HepG2 (cell line): Measurements from ENCODE around the gene UST. TPM values are rescaled to one million over a fixed set of nuclear protein-coding genes. Genes with fewer than 3 reads are reported as not detected.

Experiments
- ATAC-seq: fragments of 200-7000 bp; cut with Tn5 transposase; 3 replicates; pipeline ENCODE4 v1.9.1; 2020; ENCODE audit warnings: mild to moderate bottlenecking, moderate library complexity
- BruUV-seq: library from RNA; stranded (reverse); fragments of 400-500 nt; replicated peaks from 2 replicates; lab custom pipeline; 2021; lab: Mats Ljungman, UMichigan
- CTCF ChIA-PET: fragments of 300-600 bp; formaldehyde crosslinking; extraction: SDS; loops from one replicate; lab custom pipeline; 2021; ENCODE audit warnings: low total read pairs, inconsistent platforms, low intra/inter-chr PET ratio; lab: Yijun Ruan, JAX
- POLR2A ChIA-PET: fragments of 350-600 bp; sonication (Branson Sonifier 250); formaldehyde crosslinking; loops from one replicate; lab custom pipeline; 2020; ENCODE audit warnings: antibody characterized with exemption, inconsistent platforms; lab: Yijun Ruan, JAX
- DNase-seq: peaks from one replicate; pipeline ENCODE4 v3.0.0-alpha.2; 2015; ENCODE audit warnings: low spot score
- FAIRE-seq: peaks from 3 replicates; lab custom pipeline; 2011; peaks lifted over from hg19 to GRCh38; lab: Jason Lieb, UNC
- H2AFZ ChIP-seq: one replicate; pipeline ENCODE4 v1.6.1; 2011; ENCODE audit warnings: low read length, inconsistent platforms
- H3K27ac ChIP-seq: fragments of 300-600 bp; 3 replicates; pipeline ENCODE4 v1.8.0; 2011; ENCODE audit warnings: mixed run types, mild to moderate bottlenecking, mixed read lengths, low read length, inconsistent platforms; ENCODE audit not compliant: insufficient read depth; ENCODE audit errors: extremely low read length
- H3K27me3 ChIP-seq, 2 experiments: fragments of 200-600 bp in 1 of 2; 2 replicates in 1 of 2; 3 replicates in 1 of 2; pipeline versions ENCODE4 v1.6.0 to v1.8.0; 2011; ENCODE audit warnings: low read length in 2 of 2, mild to moderate bottlenecking in 2 of 2, moderate library complexity in 2 of 2, inconsistent platforms in 1 of 2; ENCODE audit not compliant: insufficient read depth in 2 of 2, control insufficient read depth in 1 of 2
- H3K36me3 ChIP-seq, 2 experiments: fragments of 200-600 bp in 1 of 2; replicated peaks in 1 of 2; 2 replicates in 1 of 2; 3 replicates in 1 of 2; pipeline versions ENCODE4 v1.5.1 to v1.8.0; 2011; ENCODE audit warnings: low read length in 2 of 2, inconsistent platforms in 1 of 2; ENCODE audit not compliant: insufficient read depth in 2 of 2, control insufficient read depth in 1 of 2
- H3K4me1 ChIP-seq: 2 replicates; pipeline ENCODE4 v1.5.1; 2012; ENCODE audit warnings: low read length, inconsistent platforms; ENCODE audit not compliant: insufficient read depth
- H3K4me2 ChIP-seq: 2 replicates; pipeline ENCODE4 v1.6.0; 2011; ENCODE audit warnings: low read depth, low read length, inconsistent platforms
- H3K4me3 ChIP-seq, 3 experiments: fragments of 200-600 bp in 1 of 3; sonication (generic), shearing (Covaris generic) in 1 of 3; replicated peaks in 1 of 3; 2 replicates each; pipeline ENCODE4 v1.5.1; 2011 to 2016; ENCODE audit warnings: low read length in 3 of 3, inconsistent platforms in 2 of 3, low read depth in 2 of 3, mild to moderate bottlenecking in 2 of 3, control low read depth in 1 of 3, mixed read lengths in 1 of 3; ENCODE audit not compliant: insufficient read depth in 1 of 3
- H3K79me2 ChIP-seq: one replicate; pipeline ENCODE4 v1.6.1; 2011; ENCODE audit warnings: low read length, inconsistent platforms; ENCODE audit not compliant: insufficient read depth
- H3K9ac ChIP-seq: 2 replicates; pipeline ENCODE4 v1.6.0; 2011; ENCODE audit warnings: mild to moderate bottlenecking, low read depth, low read length, inconsistent platforms; ENCODE audit not compliant: insufficient read depth
- H3K9me3 ChIP-seq: 2 replicates; pipeline ENCODE4 v1.5.1; 2012; ENCODE audit warnings: mild to moderate bottlenecking, low read length
- H4K20me1 ChIP-seq: 2 replicates; pipeline ENCODE4 v1.6.0; 2011; ENCODE audit warnings: inconsistent platforms, mild to moderate bottlenecking, low read length, moderate library complexity; ENCODE audit not compliant: insufficient read depth
- ATF7 ChIP-seq, 2 experiments: fragments of 450-650 bp in 1 of 2; sonication (generic) in 1 of 2; formaldehyde crosslinking in 1 of 2; IDR thresholded peaks; 2 replicates each; pipeline versions ENCODE4 v1.4.0 to v1.6.1; 2016 to 2020; ENCODE audit warnings: antibody characterized with exemption in 1 of 2, mild to moderate bottlenecking in 1 of 2, missing genetic modification reagents in 1 of 2
- CREB1 ChIP-seq, 2 experiments: fragments of 450-650 bp in 1 of 2; IDR thresholded peaks; 2 replicates each; pipeline ENCODE4 v1.6.1; 2016 to 2017; ENCODE audit warnings: control low read depth in 1 of 2, mild to moderate bottlenecking in 1 of 2, missing compliant biosample characterization in 1 of 2, missing genetic modification characterization in 1 of 2
- FOSL1 ChIP-seq: sonication (generic); formaldehyde crosslinking; IDR thresholded peaks from 2 replicates; pipeline ENCODE4 v1.9.0; 2021; ENCODE audit warnings: missing genetic modification reagents, borderline replicate concordance
- HNRNPL ChIP-seq: fragments of 200-400 bp; formaldehyde crosslinking; IDR thresholded peaks from 2 replicates; pipeline ENCODE4 v1.6.1; 2017; ENCODE audit warnings: mild to moderate bottlenecking, low read depth, low read length
- MEIS2 ChIP-seq: sonication (generic); formaldehyde crosslinking; IDR thresholded peaks from 2 replicates; pipeline ENCODE4 v1.9.0; 2021; ENCODE audit warnings: mild to moderate bottlenecking, missing genetic modification reagents
- MLLT10 ChIP-seq: sonication (generic); formaldehyde crosslinking; IDR thresholded peaks from 2 replicates; pipeline ENCODE4 v1.4.0; 2020; ENCODE audit warnings: missing genetic modification reagents
- RFX5 ChIP-seq: IDR thresholded peaks from 2 replicates; pipeline ENCODE4 v1.6.1; 2011; ENCODE audit warnings: low read depth, low read length, improper control_type of control experiment
- SMAD1 ChIP-seq: sonication (generic); formaldehyde crosslinking; IDR thresholded peaks from 2 replicates; pipeline ENCODE4 v1.4.0; 2020; ENCODE audit warnings: missing genetic modification reagents, low read depth, mild to moderate bottlenecking, borderline replicate concordance
- SP4 ChIP-seq: sonication (generic); formaldehyde crosslinking; IDR thresholded peaks from 2 replicates; pipeline ENCODE4 v1.8.1; 2023; ENCODE audit warnings: mild to moderate bottlenecking, missing genetic modification reagents
- TBL1XR1 ChIP-seq: fragments of 150-350 bp; IDR thresholded peaks from 2 replicates; pipeline ENCODE4 v1.6.1; 2014; ENCODE audit warnings: borderline replicate concordance, low read length; ENCODE audit not compliant: partially characterized antibody
- ZNF205 ChIP-seq: IDR thresholded peaks from 2 replicates; pipeline ENCODE4 v1.6.1; 2018; ENCODE audit warnings: missing biosample characterization, missing genetic modification reagents
- ZNF333 ChIP-seq: sonication (generic); formaldehyde crosslinking; IDR thresholded peaks from 2 replicates; pipeline ENCODE4 v1.4.0; 2020; ENCODE audit warnings: mild to moderate bottlenecking, missing genetic modification reagents, borderline replicate concordance
- ZNF691 ChIP-seq: sonication (generic); formaldehyde crosslinking; IDR thresholded peaks from 2 replicates; pipeline ENCODE4 v1.4.0; 2020; ENCODE audit warnings: missing genetic modification reagents, low read depth, mild to moderate bottlenecking, borderline replicate concordance
- WGBS: methylation state at CpG from one replicate; pipeline ENCODE4 v1.1.6; 2017; ENCODE audit warnings: low lambda C conversion rate; 5-methylcytosine and 5-hydroxymethylcytosine counted together
- in situ Hi-C: cut with HindIII; loops from 2 replicates; pipeline ENCODE4 v1.10.0; 2017; ENCODE audit warnings: low pct_unique_long_range_greater_than_20kb; ENCODE audit not compliant: extremely low pct_ligation_motif_present
- intact Hi-C: fragments of 100-400 bp; cut with micrococcal nuclease; formaldehyde crosslinking; loops from one replicate; pipeline ENCODE4 v1.10.0; 2022; ENCODE audit not compliant: unreplicated experiment
- polyA plus RNA-seq, 8 experiments: library from polyadenylated mRNA; depleted of rRNA in 3 of 8; stranded (reverse) in 7 of 8; unstranded in 1 of 8; fragments of >200 nt; fragmentation: Illumina TruSeq in 4 of 8; extraction: Trizol in 4 of 8; gene quantifications; 2 replicates each; pipeline versions ENCODE4 v1.2.1 to v1.2.3, GENCODE V29; 2011 to 2016; ENCODE audit warnings: low read depth in 4 of 8, missing spikeins in 1 of 8, mixed read lengths in 1 of 8; ENCODE audit not compliant: insufficient read depth in 1 of 8
- total RNA-seq, 5 experiments: library from RNA; depleted of rRNA; stranded (reverse); fragments of >200 nt; fragmentation: Illumina TruSeq; extraction: Trizol; gene quantifications; 2 replicates each; pipeline ENCODE4 v1.2.3, GENCODE V29; 2016; ENCODE audit warnings: low read depth in 1 of 5
- TF ChIP-seq, protein P1 (sequence below): IDR thresholded peaks from 2 replicates; pipeline ENCODE4 v1.6.1; 2012; ENCODE audit warnings: low read depth, low read length, improper control_type of control experiment

Gene UST
- total and polyA plus RNA-seq, 2 of the 13 experiments (the other 11 are each of a cell fraction or from before 2014, with no cell fraction given): 0.27 TPM; not detected in 1

- no peak for TF ChIP-seq ZNF333 (CRISPR knock-in tag)
- no peak for TF ChIP-seq SMAD1
- TF ChIP-seq, protein P1, sequence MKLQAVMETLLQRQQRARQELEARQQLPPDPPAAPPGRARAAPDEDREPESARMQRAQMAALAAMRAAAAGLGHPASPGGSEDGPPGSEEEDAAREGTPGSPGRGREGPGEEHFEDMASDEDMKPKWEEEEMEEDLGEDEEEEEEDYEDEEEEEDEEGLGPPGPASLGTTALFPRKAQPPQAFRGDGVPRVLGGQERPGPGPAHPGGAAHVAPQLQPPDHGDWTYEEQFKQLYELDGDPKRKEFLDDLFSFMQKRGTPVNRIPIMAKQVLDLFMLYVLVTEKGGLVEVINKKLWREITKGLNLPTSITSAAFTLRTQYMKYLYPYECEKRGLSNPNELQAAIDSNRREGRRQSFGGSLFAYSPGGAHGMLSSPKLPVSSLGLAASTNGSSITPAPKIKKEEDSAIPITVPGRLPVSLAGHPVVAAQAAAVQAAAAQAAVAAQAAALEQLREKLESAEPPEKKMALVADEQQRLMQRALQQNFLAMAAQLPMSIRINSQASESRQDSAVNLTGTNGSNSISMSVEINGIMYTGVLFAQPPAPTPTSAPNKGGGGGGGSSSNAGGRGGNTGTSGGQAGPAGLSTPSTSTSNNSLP: no peak
- TF ChIP-seq MEIS2 (CRISPR knock-in tag): no peak
- TF ChIP-seq ATF7 (IDR thresholded peaks at IDR 0.05): no peak
- TF ChIP-seq ATF7 (CRISPR knock-in tag; IDR thresholded peaks at IDR 0.05): no peak
- no peak for TF ChIP-seq RFX5
- TF ChIP-seq FOSL1 (CRISPR knock-in tag): no peak
These were observed 42.2 kb upstream of the UST start (continued) for GRCh38 chr6:148704400-148705246.

DNA sequence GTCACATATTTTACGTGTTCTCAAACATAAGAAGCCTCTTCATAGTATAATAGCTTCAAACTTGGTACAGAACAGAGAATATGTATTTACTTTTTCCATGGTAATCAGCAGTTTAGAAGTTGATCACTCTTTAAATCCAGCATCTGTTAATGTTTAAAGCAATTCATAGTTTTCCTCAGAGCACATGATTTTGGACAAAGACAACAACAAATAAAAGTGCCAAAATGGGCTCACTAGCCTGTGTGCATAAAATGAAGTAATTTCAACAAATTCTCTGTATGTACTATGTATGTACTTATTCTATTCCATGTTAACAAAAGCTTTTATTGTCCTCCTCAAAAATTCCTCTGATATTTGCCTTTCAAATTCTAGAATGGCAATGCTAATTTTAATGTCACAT lies 38.1 kb upstream of the UST start:
- Histone ChIP-seq H3K36me3 (no peaks in the 10 kb centered on the region), H3K27me3 (no peaks in the 10 kb centered on the region), H3K27ac (no peak overlapping the region), H3K9me3 (peaks cover 4% of the 10 kb centered on the region), H3K79me2 (no peaks in the 10 kb centered on the region), H3K4me1 (no peaks in the 10 kb centered on the region), H2AFZ (no peak overlapping the region), H3K4me3 (no peak overlapping the region), H4K20me1 (no peaks in the 10 kb centered on the region), H3K9ac (no peak overlapping the region), H3K4me2 (no peak overlapping the region)
- POLR2A ChIA-PET: no interaction called here
- DNase-seq (no peak), ATAC-seq (no peak), FAIRE-seq (no peak)
- no peak for TF ChIP-seq TBL1XR1
- TF ChIP-seq HNRNPL: no peak
- TF ChIP-seq ZNF691: no peak
- no peak for TF ChIP-seq ZNF205 (CRISPR knock-in tag)
- TF ChIP-seq SP4: no peak
- TF ChIP-seq MLLT10: no peak
- no peak for TF ChIP-seq CREB1 (IDR thresholded peaks at IDR 0.05)
- no peak for TF ChIP-seq CREB1 (CRISPR knock-in tag; IDR thresholded peaks at IDR 0.05)
- in situ Hi-C loops: no loop called here
- CTCF ChIA-PET: no interaction called here
- no TSS peak for BruUV-seq
- 3% methylated on average over 1 of the region's 1 CpG for WGBS
- intact Hi-C loops: no loop called here
